ENCODE measurements around the gene PRKN. TPM values are rescaled to one million over a fixed set of nuclear protein-coding genes. Genes with fewer than 3 reads are reported as not detected.

Gene PRKN
- total RNA-seq, 1 donor = 6.1 TPM

- H3K4me3 ChIP-seq (ENCODE audit: low read length) = no peak overlapping the region
- no peaks in the 10 kb centered on the region for H3K27me3 ChIP-seq (ENCODE audit: insufficient read depth, low read length)
- H3K4me1 ChIP-seq (ENCODE audit: insufficient read depth, low read length) = no peaks in the 10 kb centered on the region
- no peaks in the 10 kb centered on the region for H3K9me3 ChIP-seq (ENCODE audit: low read depth, low read length)
Observed at GRCh38 chr6:161802231-161802630, 925.3 kb downstream of the PRKN start.

GRCh38 chr6:161798844-161799394 lies 928.6 kb downstream of the PRKN start:
- Histone ChIP-seq H3K4me1 (ENCODE audit: insufficient read depth, low read length) (no peaks in the 10 kb centered on the region), H3K4me3 (ENCODE audit: low read length) (no peak overlapping the region), H3K9me3 (ENCODE audit: low read depth, low read length) (no peaks in the 10 kb centered on the region), H3K27me3 (ENCODE audit: insufficient read depth, low read length) (no peaks in the 10 kb centered on the region)

GRCh38 chr6:161796681-161797080 lies 930.9 kb downstream of the PRKN start:
- Histone ChIP-seq H3K9me3 (ENCODE audit: low read depth, low read length) (no peaks in the 10 kb centered on the region), H3K4me3 (ENCODE audit: low read length) (no peak overlapping the region), H3K4me1 (ENCODE audit: insufficient read depth, low read length) (no peaks in the 10 kb centered on the region), H3K27me3 (ENCODE audit: insufficient read depth, low read length) (no peaks in the 10 kb centered on the region)

DNA sequence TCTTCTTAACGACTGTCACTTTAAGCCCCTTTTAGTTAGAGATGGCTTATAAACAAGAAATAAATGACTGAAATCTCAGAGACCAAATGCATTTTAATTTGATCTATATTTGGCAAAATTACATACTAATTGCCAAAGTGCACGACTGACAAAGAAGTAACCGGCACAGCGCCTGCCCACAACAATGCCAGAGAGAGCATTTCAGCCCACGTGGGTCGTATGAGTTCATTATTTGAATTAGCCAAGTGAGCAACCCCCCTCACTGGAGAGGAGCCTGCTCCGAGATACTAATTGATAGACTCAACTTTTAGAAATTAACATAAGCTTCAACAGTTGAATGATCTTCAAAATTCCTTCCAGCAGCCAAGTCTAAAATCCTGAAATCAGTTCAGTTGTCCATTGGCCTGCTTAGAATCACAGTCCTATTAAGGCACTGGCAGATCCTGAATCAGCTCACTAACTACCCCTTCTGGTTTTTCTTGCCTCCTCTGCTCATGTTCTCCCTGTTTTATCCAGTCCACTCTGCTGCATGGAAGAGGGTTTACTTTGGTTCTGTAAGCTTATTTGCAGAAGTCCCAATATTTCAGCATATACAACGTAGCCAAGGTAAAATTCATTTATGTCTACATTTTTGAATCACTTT lies 934.6 kb downstream of the PRKN start:
- Histone ChIP-seq H3K4me3 (ENCODE audit: low read length) (no peak overlapping the region), H3K27me3 (ENCODE audit: insufficient read depth, low read length) (no peaks in the 10 kb centered on the region), H3K4me1 (ENCODE audit: insufficient read depth, low read length) (no peaks in the 10 kb centered on the region), H3K9me3 (ENCODE audit: low read depth, low read length) (no peaks in the 10 kb centered on the region)

DNA sequence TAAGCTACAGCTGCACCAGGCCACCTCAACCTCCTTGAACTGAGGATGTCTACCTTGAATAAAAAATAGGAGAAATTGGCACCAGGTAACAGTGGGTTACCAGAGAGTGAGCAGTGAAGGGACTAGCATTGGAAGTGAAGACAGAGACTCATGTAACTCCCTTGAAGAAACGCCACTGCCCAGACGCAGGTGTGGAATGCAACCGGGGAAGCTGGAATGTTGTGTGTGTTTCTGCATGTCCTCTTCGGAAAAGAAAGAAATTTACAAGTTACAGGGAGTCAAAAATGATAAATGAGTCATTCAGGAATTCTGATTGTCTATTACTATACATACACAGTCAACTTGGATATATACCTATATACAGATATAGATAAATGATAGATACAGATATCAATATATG lies 939.0 kb downstream of the PRKN start:
- no peaks in the 10 kb centered on the region for H3K27me3 ChIP-seq (ENCODE audit: insufficient read depth, low read length)
- H3K4me3 ChIP-seq (ENCODE audit: low read length) = no peak overlapping the region
- H3K4me1 ChIP-seq (ENCODE audit: insufficient read depth, low read length) = no peaks in the 10 kb centered on the region
- no peaks in the 10 kb centered on the region for H3K9me3 ChIP-seq (ENCODE audit: low read depth, low read length)

- H3K27me3 ChIP-seq (ENCODE audit: insufficient read depth, low read length) = no peaks in the 10 kb centered on the region
- no peaks in the 10 kb centered on the region for H3K4me1 ChIP-seq (ENCODE audit: insufficient read depth, low read length)
- H3K4me3 ChIP-seq (ENCODE audit: low read length) = no peak overlapping the region
- no peaks in the 10 kb centered on the region for H3K9me3 ChIP-seq (ENCODE audit: low read depth, low read length)
Observed at GRCh38 chr6:161772176-161772575, 955.4 kb downstream of the PRKN start.

GRCh38 chr6:161761966-161762365 lies 965.6 kb downstream of the PRKN start:
- Histone ChIP-seq H3K9me3 (ENCODE audit: low read depth, low read length) (no peaks in the 10 kb centered on the region), H3K27me3 (ENCODE audit: insufficient read depth, low read length) (no peaks in the 10 kb centered on the region), H3K4me1 (ENCODE audit: insufficient read depth, low read length) (no peaks in the 10 kb centered on the region), H3K4me3 (ENCODE audit: low read length) (no peak overlapping the region)

GRCh38 chr6:161755080-161755479 lies 972.5 kb downstream of the PRKN start:
- no peaks in the 10 kb centered on the region for H3K4me1 ChIP-seq (ENCODE audit: insufficient read depth, low read length)
- no peak overlapping the region for H3K4me3 ChIP-seq (ENCODE audit: low read length)
- H3K9me3 ChIP-seq (ENCODE audit: low read depth, low read length) = no peaks in the 10 kb centered on the region
- H3K27me3 ChIP-seq (ENCODE audit: insufficient read depth, low read length) = no peaks in the 10 kb centered on the region

- Histone ChIP-seq H3K27me3 (ENCODE audit: insufficient read depth, low read length) (no peaks in the 10 kb centered on the region), H3K4me3 (ENCODE audit: low read length) (no peak overlapping the region), H3K4me1 (ENCODE audit: insufficient read depth, low read length) (no peaks in the 10 kb centered on the region), H3K9me3 (ENCODE audit: low read depth, low read length) (no peaks in the 10 kb centered on the region)
Observed at GRCh38 chr6:161750686-161751085, 976.9 kb downstream of the PRKN start.

DNA sequence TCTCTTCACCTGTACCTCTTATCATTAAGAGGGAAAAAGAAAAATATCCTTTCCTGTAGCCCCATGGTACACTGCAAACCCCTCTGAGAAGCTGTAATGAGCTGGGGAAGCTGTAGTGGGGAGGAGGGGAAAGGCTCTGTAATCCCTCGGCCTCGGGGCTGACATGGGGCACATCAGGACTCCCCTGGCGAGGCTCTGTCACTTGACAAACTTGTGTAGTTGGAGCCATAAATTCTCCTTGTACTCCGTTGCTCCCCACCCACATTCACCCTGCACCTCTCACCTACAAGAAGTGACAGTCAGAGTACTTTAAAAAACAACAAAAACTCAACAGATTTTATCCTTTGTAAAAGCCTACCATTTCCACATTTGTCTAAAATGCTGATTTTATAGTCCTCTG lies 978.0 kb downstream of the PRKN start:
- no peaks in the 10 kb centered on the region for H3K27me3 ChIP-seq (ENCODE audit: insufficient read depth, low read length)
- H3K4me3 ChIP-seq (ENCODE audit: low read length) = no peak overlapping the region
- no peaks in the 10 kb centered on the region for H3K9me3 ChIP-seq (ENCODE audit: low read depth, low read length)
- no peaks in the 10 kb centered on the region for H3K4me1 ChIP-seq (ENCODE audit: insufficient read depth, low read length)

DNA sequence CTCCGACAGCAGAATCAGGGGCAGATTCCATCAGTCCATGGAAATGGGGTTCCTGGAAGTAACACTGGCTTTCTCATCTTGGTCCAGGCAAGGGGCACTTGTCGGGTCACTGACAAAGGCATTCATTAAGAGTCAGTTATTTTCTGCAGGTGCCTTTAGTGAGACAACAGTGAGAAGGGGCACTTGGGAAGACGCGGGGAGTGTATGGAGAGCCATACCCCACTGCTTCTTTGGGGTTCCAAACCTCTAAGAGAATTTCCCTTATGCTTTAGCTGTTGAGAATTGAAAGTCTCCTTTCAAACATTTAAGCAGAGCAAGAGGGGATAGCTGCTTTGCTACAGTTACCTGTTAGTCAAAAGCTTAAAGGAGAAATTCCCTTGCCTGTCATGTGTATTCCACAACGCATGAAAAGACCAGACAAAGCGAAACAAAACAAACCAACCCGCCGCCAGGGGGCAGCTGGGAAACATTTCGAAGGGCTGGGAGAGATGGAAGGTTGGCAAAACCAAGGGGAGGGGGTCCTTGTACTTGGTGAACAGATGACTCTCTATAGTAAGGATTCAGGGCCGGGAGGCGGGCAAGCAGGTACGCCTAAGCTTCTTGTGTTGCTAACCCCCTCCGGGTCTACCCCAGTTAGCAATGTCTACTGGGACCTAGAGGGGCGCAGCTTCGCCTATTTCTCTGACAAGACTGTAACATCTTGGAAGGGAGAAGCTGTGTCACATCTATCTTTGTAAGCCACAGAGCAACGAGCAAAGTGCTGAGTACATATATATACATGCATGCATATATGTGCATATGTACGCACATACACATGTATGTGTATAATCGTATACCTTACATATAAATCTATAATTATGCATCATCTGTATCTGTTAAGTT lies 978.8 kb downstream of the PRKN start:
- H3K4me3 ChIP-seq (ENCODE audit: low read length) = no peak overlapping the region
- H3K27me3 ChIP-seq (ENCODE audit: insufficient read depth, low read length) = no peaks in the 10 kb centered on the region
- H3K4me1 ChIP-seq (ENCODE audit: insufficient read depth, low read length) = no peaks in the 10 kb centered on the region
- H3K9me3 ChIP-seq (ENCODE audit: low read depth, low read length) = no peaks in the 10 kb centered on the region

GRCh38 chr6:161747506-161747905 lies 980.1 kb downstream of the PRKN start:
- Histone ChIP-seq H3K4me1 (ENCODE audit: insufficient read depth, low read length) (no peaks in the 10 kb centered on the region), H3K9me3 (ENCODE audit: low read depth, low read length) (no peaks in the 10 kb centered on the region), H3K27me3 (ENCODE audit: insufficient read depth, low read length) (no peaks in the 10 kb centered on the region), H3K4me3 (ENCODE audit: low read length) (no peak overlapping the region)

DNA sequence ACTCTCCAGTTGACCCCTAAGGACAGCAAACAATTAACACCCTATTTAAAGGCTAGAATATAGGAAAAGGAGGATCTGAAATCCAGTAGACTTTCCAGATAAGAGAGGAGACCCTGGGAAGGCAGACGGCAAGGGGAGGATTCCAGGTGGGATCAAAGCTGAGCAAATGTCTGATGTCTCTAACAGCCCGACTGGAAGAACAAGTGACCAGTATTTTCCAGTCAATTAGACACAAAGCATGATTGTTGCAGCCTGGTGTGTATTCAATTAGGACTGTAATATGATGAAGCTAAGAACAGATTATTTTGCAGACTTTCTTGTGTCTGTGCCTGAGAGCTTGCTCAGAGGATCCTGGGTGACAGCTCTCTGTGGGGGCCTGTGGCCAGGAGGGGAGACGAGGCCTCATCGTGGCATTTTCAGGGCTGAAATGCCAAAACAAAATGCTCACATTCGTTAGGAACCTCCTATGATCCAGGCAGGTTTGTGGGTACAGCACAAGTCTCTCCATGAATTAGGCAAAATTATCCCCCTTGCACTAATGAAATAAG lies 981.9 kb downstream of the PRKN start:
- Histone ChIP-seq H3K4me1 (ENCODE audit: insufficient read depth, low read length) (no peaks in the 10 kb centered on the region), H3K9me3 (ENCODE audit: low read depth, low read length) (no peaks in the 10 kb centered on the region), H3K4me3 (ENCODE audit: low read length) (no peak overlapping the region), H3K27me3 (ENCODE audit: insufficient read depth, low read length) (no peaks in the 10 kb centered on the region)

GRCh38 chr6:161745128-161745527 lies 982.4 kb downstream of the PRKN start:
- Histone ChIP-seq H3K9me3 (ENCODE audit: low read depth, low read length) (no peaks in the 10 kb centered on the region), H3K27me3 (ENCODE audit: insufficient read depth, low read length) (no peaks in the 10 kb centered on the region), H3K4me1 (ENCODE audit: insufficient read depth, low read length) (no peaks in the 10 kb centered on the region), H3K4me3 (ENCODE audit: low read length) (no peak overlapping the region)
